GM18951 (cell line): Measurements from ENCODE around the gene CDC42BPA.
A peak's percentile ranks its signal among the peaks of the same experiment; 100 is the strongest.

Experiments used
- POLR2A ChIP-seq: IDR thresholded peaks from 4 replicates; pipeline ENCODE4 v1.6.1; 2011; ENCODE audit warnings: mild to moderate bottlenecking; ENCODE audit not compliant: insufficient read length, insufficient read depth; ENCODE audit errors: extremely low read depth
- in situ Hi-C: fragments of 300-500 bp; cut with MboI; formaldehyde crosslinking; loops from one replicate; pipeline ENCODE4 v1.12.0; 2022; ENCODE audit warnings: low sequenced_read_pairs, mixed read lengths, inconsistent platforms; ENCODE audit not compliant: unreplicated experiment

The CDC42BPA gene

GRCh38 chr1:227325156-227325555 lies 6.9 kb upstream of the CDC42BPA start:
- in situ Hi-C loops, result no loop called here
- no peak for TF ChIP-seq POLR2A

- no peak for TF ChIP-seq POLR2A
- in situ Hi-C loops, result no loop called here
Observed at GRCh38 chr1:227323967-227324268, 5.6 kb upstream of the CDC42BPA start.

GRCh38 chr1:227323171-227323966 lies 5.1 kb upstream of the CDC42BPA start:
- in situ Hi-C loops, result no loop called here

GRCh38 chr1:227322376-227322775 lies 4.1 kb upstream of the CDC42BPA start:
- TF ChIP-seq POLR2A, result no peak
- in situ Hi-C loops, result no loop called here

More at GRCh38 chr1:227323171-227323966, 5.1 kb upstream of the CDC42BPA start:
- no peak for TF ChIP-seq POLR2A

GRCh38 chr1:227321035-227321434 lies 2.7 kb upstream of the CDC42BPA start:
- TF ChIP-seq POLR2A, result peak; percentile 22
- in situ Hi-C loops, result no loop called here

- in situ Hi-C loops, result no loop called here
- TF ChIP-seq POLR2A, result no peak
Observed at GRCh38 chr1:227320476-227320875, 2.2 kb upstream of the CDC42BPA start.

- no peak for TF ChIP-seq POLR2A
- in situ Hi-C loops, result no loop called here
Observed at GRCh38 chr1:227318853-227319607, 738 bp upstream of the CDC42BPA start.

GRCh38 chr1:227317523-227318015 lies 723 bp downstream of the CDC42BPA start:
- in situ Hi-C loops, result no loop called here
- TF ChIP-seq POLR2A, result no peak

GRCh38 chr1:227317011-227317451 lies 1.3 kb downstream of the CDC42BPA start:
- in situ Hi-C loops, result no loop called here
- no peak for TF ChIP-seq POLR2A

- in situ Hi-C loops, result no loop called here
- TF ChIP-seq POLR2A, result peak; percentile 18
Observed at GRCh38 chr1:227316456-227316855, 1.8 kb downstream of the CDC42BPA start.

- in situ Hi-C loops, result no loop called here
- TF ChIP-seq POLR2A, result no peak
Observed at GRCh38 chr1:227315629-227316346, 2.5 kb downstream of the CDC42BPA start.

GRCh38 chr1:227314014-227314848 lies 4.1 kb downstream of the CDC42BPA start:
- TF ChIP-seq POLR2A, result no peak
- in situ Hi-C loops, result no loop called here
